WTC11 (cell line): ENCODE measurements around the gene ARHGAP42.

Source experiments
- ESRRA ChIP-seq: sonication (generic); formaldehyde crosslinking; IDR thresholded peaks from 2 replicates; pipeline ENCODE4 v1.8.1; 2022; ENCODE audit warnings: mild to moderate bottlenecking, missing genetic modification reagents, borderline replicate concordance
- HMGA2 ChIP-seq: fragments of 250-450 bp; sonication (Bioruptor Pico); IDR thresholded peaks from 2 replicates; pipeline ENCODE4 v1.4.0; 2021; ENCODE audit warnings: mild to moderate bottlenecking, moderate library complexity
- TF ChIP-seq, protein P1 (sequence below): fragments of 200-600 bp; IDR thresholded peaks from 2 replicates; pipeline ENCODE4 v1.8.0; 2022; ENCODE audit warnings: antibody characterized with exemption

DNA sequence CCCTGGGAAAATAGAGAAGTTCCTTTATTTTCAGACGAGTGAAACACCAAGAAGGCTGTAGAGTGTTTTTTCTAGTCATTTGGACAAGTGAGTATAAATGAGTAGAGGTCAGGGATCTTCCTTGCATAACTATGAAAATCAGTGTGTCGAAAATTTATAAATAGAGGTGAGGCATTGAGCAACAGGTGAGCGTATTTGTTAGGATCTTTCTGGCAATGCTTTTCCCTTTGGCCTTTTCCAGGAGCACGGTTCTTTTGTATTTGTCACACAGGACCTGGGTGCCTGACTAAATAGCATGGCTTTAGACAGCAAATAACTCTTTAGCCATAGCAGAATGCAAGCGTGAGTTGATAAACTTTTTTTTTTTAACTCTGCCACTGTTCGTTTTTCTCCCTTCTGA is 19.6 kb upstream of the ARHGAP42 start:
- TF ChIP-seq ESRRA (CRISPR knock-in tag) (no peak), HMGA2 (CRISPR knock-in tag) (no peak)
- TF ChIP-seq, protein P1, sequence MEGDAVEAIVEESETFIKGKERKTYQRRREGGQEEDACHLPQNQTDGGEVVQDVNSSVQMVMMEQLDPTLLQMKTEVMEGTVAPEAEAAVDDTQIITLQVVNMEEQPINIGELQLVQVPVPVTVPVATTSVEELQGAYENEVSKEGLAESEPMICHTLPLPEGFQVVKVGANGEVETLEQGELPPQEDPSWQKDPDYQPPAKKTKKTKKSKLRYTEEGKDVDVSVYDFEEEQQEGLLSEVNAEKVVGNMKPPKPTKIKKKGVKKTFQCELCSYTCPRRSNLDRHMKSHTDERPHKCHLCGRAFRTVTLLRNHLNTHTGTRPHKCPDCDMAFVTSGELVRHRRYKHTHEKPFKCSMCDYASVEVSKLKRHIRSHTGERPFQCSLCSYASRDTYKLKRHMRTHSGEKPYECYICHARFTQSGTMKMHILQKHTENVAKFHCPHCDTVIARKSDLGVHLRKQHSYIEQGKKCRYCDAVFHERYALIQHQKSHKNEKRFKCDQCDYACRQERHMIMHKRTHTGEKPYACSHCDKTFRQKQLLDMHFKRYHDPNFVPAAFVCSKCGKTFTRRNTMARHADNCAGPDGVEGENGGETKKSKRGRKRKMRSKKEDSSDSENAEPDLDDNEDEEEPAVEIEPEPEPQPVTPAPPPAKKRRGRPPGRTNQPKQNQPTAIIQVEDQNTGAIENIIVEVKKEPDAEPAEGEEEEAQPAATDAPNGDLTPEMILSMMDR, result no peak
